MCF 10A (cell line): ENCODE data around the gene CHST5. TPM values are rescaled to one million over a fixed set of nuclear protein-coding genes. Genes with fewer than 3 reads are reported as not detected.
A peak's percentile ranks its signal among the peaks of the same experiment; 100 is the strongest.
"Not testable (repeated sequence)": the region's sequence is repeated elsewhere in the genome, so short reads cannot be mapped to it uniquely, and the experiment has no call there.

Source experiments
- BruUV-seq: library from RNA; stranded (reverse); fragments of 400-500 nt; replicated peaks from 2 replicates; lab custom pipeline; 2021; lab: Mats Ljungman, UMichigan
- CTCF ChIA-PET: fragments of 300-600 bp; sonication (Branson Sonifier 250); formaldehyde crosslinking; extraction: SDS; loops from one replicate; lab custom pipeline; 2021; ENCODE audit warnings: antibody characterized with exemption, inconsistent platforms; lab: Yijun Ruan, JAX
- POLR2A ChIA-PET: fragments of 300-600, 350-650 bp; sonication (Branson Sonifier 250); formaldehyde crosslinking; extraction: SDS; loops from one replicate; lab custom pipeline; 2020; ENCODE audit warnings: antibody characterized with exemption, inconsistent platforms; lab: Yijun Ruan, JAX
- DNase-seq: peaks from one replicate; pipeline ENCODE4 v3.0.0-alpha.2; 2018; ENCODE audit not compliant: unreplicated experiment
- H3K27ac Mint-ChIP-seq: one replicate; pipeline ENCODE4 v1.8.0; 2022; ENCODE audit warnings: mild to moderate bottlenecking, low read depth, mixed read lengths; ENCODE audit not compliant: unreplicated experiment
- H3K27me3 Mint-ChIP-seq: one replicate; pipeline ENCODE4 v1.8.0; 2022; ENCODE audit warnings: mixed read lengths; ENCODE audit not compliant: insufficient read depth, unreplicated experiment
- H3K36me3 Mint-ChIP-seq: one replicate; pipeline ENCODE4 v1.8.0; 2022; ENCODE audit warnings: mild to moderate bottlenecking, moderate library complexity, mixed read lengths; ENCODE audit not compliant: insufficient read depth, unreplicated experiment
- H3K4me1 Mint-ChIP-seq: one replicate; pipeline ENCODE4 v1.8.0; 2022; ENCODE audit warnings: mixed read lengths; ENCODE audit not compliant: insufficient read depth, unreplicated experiment
- H3K4me3 Mint-ChIP-seq: one replicate; pipeline ENCODE4 v1.8.0; 2022; ENCODE audit warnings: mild to moderate bottlenecking, moderate library complexity, mixed read lengths; ENCODE audit not compliant: unreplicated experiment
- H3K9me3 Mint-ChIP-seq: one replicate; pipeline ENCODE4 v1.8.0; 2022; ENCODE audit warnings: mixed read lengths; ENCODE audit not compliant: unreplicated experiment
- CTCF ChIP-seq: fragments of 200-600 bp; IDR thresholded peaks from one replicate; pipeline ENCODE4 v1.8.0; 2022; ENCODE audit warnings: antibody characterized with exemption, mild to moderate bottlenecking; ENCODE audit not compliant: unreplicated experiment
- intact Hi-C: fragments of 100-400 bp; cut with micrococcal nuclease; formaldehyde crosslinking; loops from 2 replicates; pipeline ENCODE4 v1.14.1; 2022
- total RNA-seq: library from RNA; stranded (reverse); gene quantifications from 2 replicates; pipeline ENCODE4 v1.2.3, GENCODE V29; 2022

The CHST5 gene
- total RNA-seq, 1 experiment from 2014 or later, result not detected

- H3K27me3 Mint-ChIP-seq, result no peaks in the 10 kb centered on the region
- no TSS peak for BruUV-seq
- H3K9me3 Mint-ChIP-seq, result no peaks in the 10 kb centered on the region
- H3K36me3 Mint-ChIP-seq, result no peaks in the 10 kb centered on the region
- peak; percentile 83 for DNase-seq
- CTCF ChIA-PET, result interaction anchor here (1.0 to 2.4 kb wide), 4 partner anchors 13 to 38 kb away, joined by 3 to 14 read pairs (median 4); no protein-coding TSS in a partner anchor
- intact Hi-C loops, result no loop called here
- TF ChIP-seq CTCF, result no peak
- H3K4me3 Mint-ChIP-seq, result no peak overlapping the region
- H3K4me1 Mint-ChIP-seq, result peaks cover 34% of the 10 kb centered on the region
- POLR2A ChIA-PET, result interaction anchor here (0.7 to 2.1 kb wide), 4 partner anchors 11 to 1528 kb away, joined by 3 to 11 read pairs (median 3); no protein-coding TSS in a partner anchor
- H3K27ac Mint-ChIP-seq, result peak overlapping the region; percentile 82
Measured at GRCh38 chr16:75502916-75503605, 32.8 kb downstream of the CHST5 start.

DNA sequence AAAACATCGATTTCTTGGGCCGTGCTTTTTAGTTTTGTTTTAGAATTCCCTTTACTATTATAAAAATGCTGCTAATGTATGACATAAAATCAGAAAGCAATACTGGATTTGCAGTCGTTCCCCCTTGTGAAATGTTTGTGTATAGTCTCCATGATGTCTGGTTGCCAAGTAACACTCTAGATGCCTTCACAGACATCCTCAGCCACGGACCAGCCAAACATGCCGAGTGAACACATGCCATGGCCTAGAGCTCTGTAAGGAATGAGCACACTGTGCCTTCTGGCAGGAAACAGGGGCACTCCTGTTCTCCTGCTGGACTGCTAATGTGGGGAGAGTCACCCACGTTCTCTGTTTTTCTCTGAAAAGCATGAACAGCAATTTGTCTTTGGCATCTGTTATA, 34.1 kb downstream of the CHST5 start:
- POLR2A ChIA-PET, BruUV-seq: not testable (repeated sequence)
- peak overlapping the region; percentile 82 for H3K27ac Mint-ChIP-seq

GRCh38 chr16:75501359-75501758, 34.5 kb downstream of the CHST5 start:
- DNase-seq, result no peak
- no peaks in the 10 kb centered on the region for H3K36me3 Mint-ChIP-seq
- no TSS peak for BruUV-seq
- H3K27me3 Mint-ChIP-seq, result no peaks in the 10 kb centered on the region
- intact Hi-C loops, result no loop called here
- H3K4me1 Mint-ChIP-seq, result peaks cover 28% of the 10 kb centered on the region
- H3K4me3 Mint-ChIP-seq, result no peak overlapping the region
- ChIA-PET POLR2A (no interaction called here), CTCF (interaction anchor here (0.5 to 0.8 kb wide), 3 partner anchors 14 to 193 kb away, joined by 3 to 4 read pairs (median 3); no protein-coding TSS in a partner anchor)
- no peak for TF ChIP-seq CTCF
- no peaks in the 10 kb centered on the region for H3K9me3 Mint-ChIP-seq
- peak overlapping the region; percentile 82 for H3K27ac Mint-ChIP-seq

More for the DNA sequence above, 34.1 kb downstream of the CHST5 start:
- peak; percentile 52 for DNase-seq
- H3K9me3 Mint-ChIP-seq, H3K4me3 Mint-ChIP-seq, intact Hi-C loops, H3K27me3 Mint-ChIP-seq, H3K36me3 Mint-ChIP-seq: not testable (repeated sequence)
- peaks cover 33% of the 10 kb centered on the region for H3K4me1 Mint-ChIP-seq
- CTCF ChIA-PET, result interaction anchor here (0.5 kb wide), 1 partner anchor 16 kb away, joined by 4 read pairs; no protein-coding TSS in a partner anchor

- H3K9me3 Mint-ChIP-seq, intact Hi-C loops, H3K27ac Mint-ChIP-seq, H3K27me3 Mint-ChIP-seq, H3K36me3 Mint-ChIP-seq, BruUV-seq, H3K4me3 Mint-ChIP-seq: not testable (repeated sequence)
- ChIA-PET POLR2A (interaction anchor here (0.6 kb wide), 1 partner anchor 18 kb away, joined by 3 read pairs; no protein-coding TSS in a partner anchor), CTCF (interaction anchor here (2.6 kb wide), 1 partner anchor 18 kb away, joined by 20 read pairs; no protein-coding TSS in a partner anchor)
- DNase-seq, result peak; percentile 67
- H3K4me1 Mint-ChIP-seq, result peaks cover 18% of the 10 kb centered on the region
Measured at GRCh38 chr16:75498605-75499322, 37.1 kb downstream of the CHST5 start.
